GM18511 (cell line): ENCODE measurements around the gene POLR2H.

ENCODE experiments used
- ATAC-seq: cut with Tn5 transposase; IDR thresholded peaks from one replicate; pipeline ENCODE4 v1.9.1; 2021; ENCODE audit warnings: mild to moderate bottlenecking, moderate library complexity; ENCODE audit not compliant: unreplicated experiment

The POLR2H gene

DNA sequence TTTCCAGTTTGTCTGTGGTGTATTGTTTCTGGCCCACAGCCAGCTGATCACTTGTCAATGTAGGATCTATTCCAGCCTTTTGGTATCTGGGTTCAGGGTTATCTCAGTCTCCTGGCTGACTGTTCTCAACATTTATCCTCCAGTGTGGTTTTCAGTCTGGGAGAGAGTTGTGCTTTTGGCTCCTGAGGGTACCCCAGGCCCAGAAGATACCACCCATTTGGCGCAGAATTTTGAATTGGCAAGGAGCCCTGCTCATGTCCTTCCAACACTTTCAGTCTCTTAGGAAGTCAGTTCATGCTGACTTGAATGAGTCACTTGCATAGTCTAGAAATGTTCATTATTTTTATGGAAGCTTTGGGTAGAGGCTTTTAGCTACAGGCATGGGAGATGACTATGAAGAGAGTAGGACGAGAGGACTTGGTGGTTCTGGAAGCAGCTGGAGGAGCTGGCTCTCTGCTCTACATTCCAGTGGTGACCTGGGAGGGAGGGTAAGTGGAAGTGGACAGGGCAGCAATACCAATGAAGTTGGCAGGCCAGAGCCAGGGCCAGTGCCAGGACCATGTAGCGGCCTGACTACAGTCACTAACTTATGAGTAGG lies 7.2 kb downstream of the POLR2H start:
- no peak for ATAC-seq

DNA sequence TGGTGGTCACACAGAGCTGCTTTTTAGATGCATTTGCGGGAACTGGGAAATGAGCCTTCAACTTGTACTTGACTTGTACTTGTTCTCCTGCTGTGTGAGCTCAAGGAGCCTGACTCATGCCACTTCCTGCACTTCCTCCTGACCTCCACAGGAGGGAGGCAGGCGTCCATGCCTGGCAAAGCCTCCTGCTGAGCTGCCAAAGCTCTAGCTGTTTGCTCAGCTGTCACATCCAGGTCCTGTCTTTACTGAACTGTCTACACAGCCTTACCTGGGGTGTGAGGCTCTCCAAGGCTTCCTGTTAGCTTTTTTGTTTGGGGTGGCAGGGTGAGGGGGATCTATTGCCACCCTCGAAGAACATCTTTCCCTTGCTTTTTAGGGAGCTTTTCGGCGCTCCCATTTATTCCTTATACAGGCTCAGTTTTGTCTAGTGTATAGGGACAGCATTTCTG lies 10.1 kb downstream of the POLR2H start:
- ATAC-seq: peak; percentile 82

DNA sequence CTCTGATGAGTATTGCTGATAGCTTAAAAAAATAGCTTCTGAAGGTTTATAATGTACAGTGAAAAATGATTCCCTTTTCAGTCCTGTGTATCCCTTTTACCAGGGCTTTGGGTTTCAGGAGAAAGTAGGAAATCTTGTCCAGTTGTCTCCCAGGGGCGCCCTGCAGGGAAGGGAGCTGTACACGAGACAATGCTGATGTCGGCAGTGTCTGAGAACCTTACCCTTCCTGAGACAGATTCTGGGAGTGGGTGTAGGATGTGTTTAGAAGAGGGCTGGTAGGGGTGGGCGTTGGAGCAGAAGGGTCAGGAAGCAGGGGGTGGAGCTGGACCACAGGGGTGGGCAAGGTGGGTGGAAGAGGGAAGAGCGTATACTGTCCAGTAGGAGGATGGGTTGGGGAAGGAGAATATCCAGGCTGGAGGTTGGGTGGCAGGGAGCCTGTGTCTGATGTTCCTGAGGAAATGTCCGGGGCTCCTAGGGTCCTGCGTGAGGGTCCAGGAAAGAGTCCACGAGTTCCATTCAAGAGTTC lies 10.8 kb downstream of the POLR2H start:
- ATAC-seq: no peak

- no peak for ATAC-seq
Measured at GRCh38 chr3:184372911-184373310, 11.4 kb downstream of the POLR2H start.

- no peak for ATAC-seq
Measured at GRCh38 chr3:184373422-184373821, 11.9 kb downstream of the POLR2H start.

DNA sequence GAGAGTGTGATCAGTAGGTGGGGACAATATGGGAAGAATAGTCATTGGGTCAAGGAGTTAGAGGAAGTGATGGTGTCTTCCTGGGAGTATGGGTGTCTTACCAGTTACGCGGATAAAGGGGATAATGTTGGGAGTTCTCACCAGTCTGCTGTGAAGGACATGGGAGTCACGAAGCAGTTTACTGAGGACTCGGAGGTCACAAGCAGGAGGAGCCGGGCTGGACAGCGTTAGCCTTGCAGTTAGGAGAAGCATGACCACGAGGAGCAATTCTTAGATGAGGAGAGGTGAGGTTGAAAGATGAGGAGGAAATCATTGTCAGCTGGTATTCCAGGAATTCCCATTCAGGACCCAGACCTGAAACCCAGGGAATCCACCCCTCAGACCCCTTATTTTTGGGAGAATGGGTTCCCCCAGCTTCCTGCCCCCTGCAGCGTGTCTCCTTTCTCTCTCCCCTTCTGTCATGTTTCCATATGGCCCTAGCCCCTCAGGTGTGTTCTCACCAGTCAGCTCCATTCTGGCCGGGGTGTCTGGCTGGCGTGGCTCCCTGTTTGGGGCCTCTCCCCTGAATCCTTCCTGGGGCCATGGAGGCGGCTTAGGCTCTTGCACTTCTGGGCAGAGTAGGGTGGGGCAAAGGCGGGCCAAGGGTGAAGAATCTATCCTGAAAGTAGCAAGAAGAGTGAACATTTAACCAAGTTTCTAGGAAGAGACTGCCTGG lies 14.4 kb downstream of the POLR2H start:
- ATAC-seq: no peak

DNA sequence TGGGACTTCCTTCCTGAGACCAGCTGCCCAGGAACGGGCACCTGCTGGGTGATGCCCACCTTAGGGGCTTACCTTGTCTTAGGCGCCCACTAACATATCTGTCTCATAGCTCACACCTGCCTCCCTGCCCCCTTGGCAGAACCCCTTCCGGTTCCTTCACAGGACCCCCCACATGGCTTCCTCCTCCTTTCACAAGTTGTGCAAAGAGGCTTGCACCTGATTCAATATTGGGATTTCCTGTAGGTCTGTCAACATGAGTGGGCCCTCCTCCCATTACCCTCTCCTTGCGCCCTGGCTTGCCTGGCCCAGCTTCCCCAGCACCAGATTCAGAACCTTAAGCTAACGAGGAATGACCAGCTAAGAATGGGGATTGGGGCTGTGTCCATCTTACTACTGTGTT lies 15.9 kb downstream of the POLR2H start:
- no peak for ATAC-seq

DNA sequence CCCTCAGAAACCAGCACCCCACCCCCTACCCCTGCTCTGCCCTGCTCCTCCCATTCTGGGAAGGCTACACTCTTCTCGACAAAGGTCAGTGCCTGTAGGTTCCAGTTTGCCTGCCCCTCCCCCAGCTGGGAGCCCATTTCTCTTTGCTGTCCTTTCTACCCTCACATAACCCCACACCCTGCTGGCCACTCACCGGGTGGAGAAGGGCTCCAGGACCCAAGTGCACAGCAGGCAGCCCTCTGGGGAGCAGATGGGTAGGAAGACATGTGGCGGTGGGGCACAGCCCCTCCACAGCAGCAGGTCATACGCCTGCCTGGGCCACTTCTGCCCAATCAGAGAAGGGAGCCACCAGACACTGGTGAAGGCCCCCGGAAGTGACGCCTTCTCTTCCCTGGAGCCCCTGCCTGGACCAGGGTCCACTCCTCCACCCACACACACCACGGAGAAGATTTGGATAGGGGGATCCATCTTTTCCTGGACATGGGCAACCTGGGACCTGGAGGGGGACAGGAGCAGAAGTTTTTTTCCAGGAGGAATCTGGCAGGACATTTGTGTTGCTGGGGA lies 16.5 kb downstream of the POLR2H start, which contains the start of gene THPO:
THPO (minus strand) TSS at position 326 of the 564 bp plus-strand sequence. CDS start 1,948 bp downstream, outside the sequence.
- ATAC-seq: no peak

- no peak for ATAC-seq
Measured at GRCh38 chr3:184378651-184379357, 17.3 kb downstream of the POLR2H start.

DNA sequence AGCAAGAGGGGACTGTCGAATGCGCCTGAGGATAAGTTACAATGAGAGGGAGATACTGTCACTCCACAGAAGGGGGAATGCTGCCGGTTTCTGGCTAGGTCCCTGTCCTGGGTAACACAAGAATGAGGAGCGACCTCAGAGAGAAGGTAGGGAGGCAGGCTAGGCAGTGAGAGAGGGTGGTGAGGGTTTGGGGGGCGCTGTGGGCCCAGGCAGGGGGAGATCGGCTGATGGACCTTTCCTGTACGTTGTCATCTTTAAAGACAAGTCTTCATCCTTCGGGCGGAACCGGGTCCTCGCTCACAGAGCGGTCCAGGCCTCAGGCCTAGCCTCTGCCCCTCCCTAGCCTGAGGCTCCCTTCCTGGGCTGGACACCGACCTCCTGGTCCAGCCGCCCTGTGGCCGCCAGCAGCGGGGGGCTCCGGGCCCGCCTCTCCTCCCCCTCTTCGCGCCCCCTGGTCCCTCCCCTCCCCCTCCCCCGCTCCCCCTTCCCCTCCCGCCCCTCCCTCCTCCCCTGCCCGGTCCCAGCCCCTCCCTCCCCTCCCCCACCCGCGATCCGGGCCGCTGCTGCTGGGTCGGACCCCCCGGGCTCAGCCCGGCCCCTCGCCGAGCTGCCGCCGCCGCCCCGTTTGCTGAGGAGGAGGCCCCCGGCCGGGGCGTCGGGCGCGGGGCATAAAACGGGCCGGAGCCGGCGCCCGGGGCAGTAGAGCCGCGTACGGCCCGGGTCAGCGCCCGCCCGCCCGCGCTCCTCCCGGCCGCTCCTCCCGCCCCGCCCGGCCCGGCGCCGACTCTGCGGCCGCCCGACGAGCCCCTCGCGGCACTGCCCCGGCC lies 18.1 kb downstream of the POLR2H start, which contains the start of gene CHRD:
CHRD (plus strand) TSS at position 697 of the 827 bp plus-strand sequence. CDS start 265 bp downstream, outside the sequence.
- no peak for ATAC-seq

GRCh38 chr3:184380185-184380626 lies 18.7 kb downstream of the POLR2H start:
- ATAC-seq: no peak

DNA sequence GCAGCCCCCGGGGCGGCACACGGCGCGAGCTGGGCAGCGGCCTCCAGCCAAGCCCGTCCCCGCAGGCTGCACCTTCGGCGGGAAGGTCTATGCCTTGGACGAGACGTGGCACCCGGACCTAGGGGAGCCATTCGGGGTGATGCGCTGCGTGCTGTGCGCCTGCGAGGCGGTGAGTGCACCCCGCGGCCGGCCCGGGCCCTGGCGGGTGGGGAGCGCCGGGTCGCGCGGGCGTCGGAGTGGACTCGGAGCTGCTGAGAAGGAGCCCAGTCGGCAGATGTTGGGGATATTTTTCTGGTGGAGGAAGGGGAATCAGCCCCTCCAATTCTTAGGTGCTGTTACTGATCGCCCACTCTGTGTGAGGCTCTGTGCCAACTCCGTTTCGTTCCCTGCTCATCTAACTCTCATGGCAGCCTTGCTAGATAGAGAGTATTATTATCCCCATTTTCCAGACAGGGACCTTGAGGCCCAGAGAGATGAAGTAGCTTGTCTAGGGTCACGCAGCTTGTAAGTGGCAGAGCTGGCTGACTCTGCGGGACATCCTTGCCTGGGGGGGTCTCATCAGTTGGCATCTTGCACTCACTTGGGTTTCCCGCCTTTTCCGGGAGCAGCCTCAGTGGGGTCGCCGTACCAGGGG lies 19.2 kb downstream of the POLR2H start:
- no peak for ATAC-seq

- ATAC-seq: no peak
Measured at GRCh38 chr3:184381261-184382224, 20.0 kb downstream of the POLR2H start.

GRCh38 chr3:184382326-184383032 lies 21.0 kb downstream of the POLR2H start:
- ATAC-seq: no peak

- ATAC-seq: no peak
Measured at GRCh38 chr3:184383033-184383740, 21.7 kb downstream of the POLR2H start.

- no peak for ATAC-seq
Measured at GRCh38 chr3:184384342-184384741, 22.8 kb downstream of the POLR2H start.

DNA sequence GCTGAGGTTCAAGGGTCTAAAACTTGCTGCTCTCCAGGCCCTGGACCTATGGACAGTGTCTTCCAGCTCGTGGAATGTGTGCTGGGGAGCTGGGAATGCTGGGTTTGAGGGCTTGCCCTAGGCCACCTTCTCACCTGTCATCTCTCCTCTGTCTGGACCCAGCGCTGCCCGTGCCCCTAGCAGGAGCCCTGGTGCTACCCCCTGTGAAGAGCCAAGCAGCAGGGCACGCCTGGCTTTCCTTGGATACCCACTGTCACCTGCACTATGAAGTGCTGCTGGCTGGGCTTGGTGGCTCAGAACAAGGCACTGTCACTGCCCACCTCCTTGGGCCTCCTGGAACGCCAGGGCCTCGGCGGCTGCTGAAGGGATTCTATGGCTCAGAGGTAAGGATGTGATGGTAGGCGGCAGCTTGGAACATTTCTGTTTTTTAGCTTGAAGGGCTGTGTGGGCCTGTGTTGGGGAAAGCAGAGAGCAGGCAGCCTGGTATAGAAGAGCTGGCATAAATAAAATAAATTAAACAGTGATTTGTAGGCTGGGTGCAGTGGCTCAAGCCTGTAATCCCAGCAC lies 23.4 kb downstream of the POLR2H start:
- no peak for ATAC-seq
